ENCODE results near the gene CMC2. TPM values are rescaled to one million over a fixed set of nuclear protein-coding genes. Genes with fewer than 3 reads are reported as not detected.

The CMC2 gene
- total RNA-seq, 1 donor from 2014 or later, result 130 TPM

DNA sequence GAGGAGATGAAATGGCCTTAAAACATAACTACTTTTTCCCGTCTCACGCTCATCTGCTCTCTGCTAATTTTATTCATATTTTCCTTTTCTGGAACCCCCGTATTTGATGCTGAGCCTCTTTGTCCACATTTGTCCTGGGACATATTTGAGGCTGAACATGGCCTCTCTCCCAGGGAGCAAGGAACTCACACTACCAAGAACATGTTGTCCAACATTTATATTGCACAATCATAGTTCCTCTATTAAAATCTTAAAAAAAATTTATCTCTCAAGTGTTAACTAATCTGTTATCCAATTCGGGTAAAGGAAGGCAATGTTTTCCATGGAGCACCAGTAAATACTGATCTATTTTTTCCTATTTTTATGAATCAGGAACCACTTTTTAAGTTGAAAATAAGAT, 60.2 kb downstream of the CMC2 start:
- intact Hi-C loops (cut with DNase I), result no loop called here
- ATAC-seq (peak; percentile 76), DNase-seq (ENCODE audit: missing footprints) (no peak)

DNA sequence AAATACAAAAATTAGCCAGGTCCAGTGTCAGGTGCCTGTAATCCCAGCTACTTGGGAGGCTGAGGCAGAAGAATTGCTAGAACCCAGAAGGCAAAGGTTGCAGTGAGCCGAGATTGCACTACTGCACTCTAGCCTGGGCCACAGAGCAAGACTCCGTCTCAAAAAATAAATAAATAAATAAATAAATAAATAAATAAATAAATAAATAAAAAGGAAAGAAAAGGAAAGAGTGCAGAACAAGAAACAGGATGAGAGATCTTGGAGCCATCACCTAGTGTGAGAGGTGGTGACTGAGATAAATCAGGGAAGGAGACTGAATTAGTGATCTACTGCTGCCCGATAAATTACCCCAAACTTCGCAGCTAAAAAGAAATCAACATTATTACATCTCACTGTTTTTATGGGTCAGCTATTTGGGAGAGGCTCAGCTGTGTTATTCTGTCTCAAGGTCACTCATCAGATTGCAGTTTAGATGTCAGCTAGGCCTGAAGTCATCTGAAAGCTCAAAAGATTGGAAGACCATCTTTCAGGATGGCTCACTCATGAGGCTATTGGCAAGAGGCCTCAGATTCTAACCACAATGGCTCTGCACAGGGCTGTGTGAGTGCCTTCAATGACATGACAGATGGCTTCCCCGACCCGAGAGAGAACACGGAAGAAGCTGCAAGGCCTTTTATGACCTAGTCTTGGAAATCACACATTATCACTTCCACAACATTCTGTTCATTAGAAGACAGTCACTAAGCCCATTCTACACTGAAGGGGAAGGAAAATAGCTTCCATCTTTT, 66.4 kb downstream of the CMC2 start:
- no peak for ATAC-seq
- no peak for DNase-seq (ENCODE audit: missing footprints)
- intact Hi-C loops (cut with DNase I), result no loop called here

GRCh38 chr16:80938879-80939260, 67.8 kb downstream of the CMC2 start:
- ATAC-seq (no peak), DNase-seq (ENCODE audit: missing footprints) (no peak)
- intact Hi-C loops (cut with DNase I), result no loop called here

DNA sequence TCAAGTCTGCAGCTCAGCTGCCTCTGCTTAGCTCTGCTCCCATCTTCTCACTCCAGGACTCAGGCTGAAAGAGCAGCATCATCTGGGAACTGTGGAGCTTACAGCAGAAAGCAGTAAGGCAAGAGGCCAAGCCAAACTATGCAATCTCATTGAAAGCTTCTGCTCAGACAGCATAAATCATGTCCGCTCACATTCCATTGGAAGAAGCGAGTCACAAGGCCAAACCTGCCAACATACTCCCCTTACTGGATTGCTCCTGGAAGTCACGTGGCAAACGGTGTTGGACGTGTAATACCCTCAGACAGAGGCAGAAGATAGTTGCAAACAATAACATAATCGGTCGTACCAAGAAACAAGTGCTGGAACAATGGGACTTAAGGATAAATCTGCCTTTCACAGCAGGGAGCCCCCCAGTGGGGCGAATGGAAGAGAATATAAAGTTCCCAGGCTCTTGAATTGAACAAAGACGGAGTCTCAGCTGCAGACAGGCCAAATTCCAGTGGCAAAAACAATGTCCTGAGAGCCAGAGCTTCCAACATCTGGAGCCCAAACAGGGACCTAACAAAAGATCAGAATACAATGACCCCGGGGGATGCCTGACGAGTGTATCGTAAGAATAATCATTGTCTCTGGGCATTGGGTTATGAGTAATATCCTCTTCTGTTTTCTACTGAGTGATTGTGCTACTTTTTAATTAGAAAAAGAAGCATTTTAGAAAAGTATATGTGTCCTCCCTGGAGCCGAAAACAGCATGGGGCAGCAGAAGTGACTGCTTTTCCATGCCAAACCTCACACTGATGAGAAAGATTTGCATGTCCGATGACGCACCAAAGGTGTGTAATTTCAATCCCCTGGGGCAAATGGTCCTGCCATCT, 68.4 kb downstream of the CMC2 start:
- no peak for DNase-seq (ENCODE audit: missing footprints)
- intact Hi-C loops (cut with DNase I), result no loop called here
- ATAC-seq, result peak; percentile 88

- no peak for DNase-seq (ENCODE audit: missing footprints)
- ATAC-seq, result no peak
- intact Hi-C loops (cut with DNase I), result no loop called here
These were observed 70.3 kb downstream of the CMC2 start for GRCh38 chr16:80936410-80936809.

DNA sequence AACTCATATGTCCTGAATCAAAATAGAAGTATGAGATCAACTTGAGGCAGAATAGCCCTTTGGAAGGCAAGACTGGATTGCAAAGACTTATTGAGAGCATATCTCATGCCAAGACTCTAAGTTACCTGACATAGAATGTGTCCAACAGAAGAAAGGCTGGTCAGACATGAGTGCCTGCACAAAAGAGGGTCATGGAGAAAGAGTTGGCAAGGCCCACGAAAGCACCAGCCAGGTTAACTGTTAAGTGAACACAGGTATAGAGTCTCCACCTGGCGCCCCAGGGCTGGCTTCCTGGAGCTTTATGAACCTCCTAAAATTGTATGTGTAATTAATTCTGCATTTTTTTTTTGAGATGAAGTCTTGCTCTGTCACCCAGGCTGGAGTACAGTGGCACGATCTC, 71.0 kb downstream of the CMC2 start:
- no peak for ATAC-seq
- DNase-seq (ENCODE audit: missing footprints), result no peak
- intact Hi-C loops (cut with DNase I), result no loop called here

- peak; percentile 76 for DNase-seq (ENCODE audit: missing footprints)
- ATAC-seq, result peak; percentile 31
- intact Hi-C loops (cut with DNase I), result no loop called here
These were observed 74.0 kb downstream of the CMC2 start for GRCh38 chr16:80932708-80933095.

GRCh38 chr16:80931801-80932707, 74.6 kb downstream of the CMC2 start:
- intact Hi-C loops (cut with DNase I), result no loop called here
- peak; percentile 95 for ATAC-seq

DNA sequence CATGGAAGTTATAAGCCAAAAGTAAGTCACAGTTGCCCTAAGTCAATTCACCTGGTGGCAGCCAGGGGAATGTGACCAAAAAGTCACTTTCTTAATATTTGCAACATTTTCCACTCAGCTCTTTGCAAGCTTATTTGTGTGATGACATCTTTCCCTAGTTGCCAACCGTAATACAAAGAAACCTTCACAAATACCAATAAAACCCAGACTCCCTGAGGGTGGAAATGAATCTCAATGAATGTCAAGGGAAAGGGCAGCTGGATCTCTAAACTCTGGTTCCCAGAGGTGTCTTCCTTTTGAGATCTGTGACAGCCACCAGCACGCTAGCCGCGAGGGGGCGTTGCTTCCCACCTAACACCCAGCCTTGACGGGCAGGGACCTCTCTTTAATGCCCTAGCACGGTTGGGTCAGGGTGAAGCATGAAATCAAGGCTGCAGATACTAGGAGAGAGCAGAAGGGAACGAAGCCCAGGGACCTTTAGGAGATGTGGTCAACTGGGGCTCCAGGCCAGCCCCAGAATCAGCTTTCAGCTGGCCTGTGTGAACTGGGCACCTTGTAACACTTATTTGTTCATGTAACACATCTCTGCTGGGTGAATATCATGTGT, 82.2 kb downstream of the CMC2 start:
- DNase-seq (ENCODE audit: missing footprints), result no peak
- no peak for ATAC-seq
- intact Hi-C loops (cut with DNase I), result no loop called here

More at GRCh38 chr16:80931801-80932707, 74.6 kb downstream of the CMC2 start:
- peak; percentile 90 for DNase-seq (ENCODE audit: missing footprints)

GRCh38 chr16:80923356-80923755, 83.3 kb downstream of the CMC2 start:
- intact Hi-C loops (cut with DNase I), result no loop called here
- DNase-seq (ENCODE audit: missing footprints) (no peak), ATAC-seq (no peak)

Other genes starting within 250 kb of the CMC2 start
- 4.2 TPM for gene CDYL2, start 202.3 kb downstream of the CMC2 start, total RNA-seq
- 8.9 TPM for gene CENPN, start 329 bp upstream of the CMC2 start, total RNA-seq
- 21.2 TPM for gene ATMIN, start 29.0 kb upstream of the CMC2 start, total RNA-seq
- 0.62 TPM for gene C16orf46, start 70.4 kb upstream of the CMC2 start, total RNA-seq
- 52.3 TPM for gene GCSH, start 89.5 kb upstream of the CMC2 start, total RNA-seq
- gene BCO1, start 231.8 kb upstream of the CMC2 start, total RNA-seq, result not detected

All from Right ventricle myocardium inferior (tissue), 1 donor.